ENCODE results near the gene FBXO21.

FBXO21 gene

GRCh38 chr12:117148642-117149041 is 41.6 kb downstream of the FBXO21 start:
- DNase-seq (ENCODE audit: low read depth), result no peak
- TF ChIP-seq CTCF (IDR thresholded peaks at IDR 0.05; ENCODE audit: low read length, missing control alignments), result no peak
- H3K4me3 ChIP-seq (replicated peaks; ENCODE audit: low read depth, low read length), result no peak overlapping the region

- DNase-seq (ENCODE audit: low read depth), result no peak
- no peak overlapping the region for H3K4me3 ChIP-seq (replicated peaks; ENCODE audit: low read depth, low read length)
- TF ChIP-seq CTCF (IDR thresholded peaks at IDR 0.05; ENCODE audit: low read length, missing control alignments), result no peak
Measured at GRCh38 chr12:117147639-117148038, 42.6 kb downstream of the FBXO21 start.

GRCh38 chr12:117145597-117146154 is 44.6 kb downstream of the FBXO21 start:
- no peak for TF ChIP-seq CTCF (IDR thresholded peaks at IDR 0.05; ENCODE audit: low read length, missing control alignments)
- no peak for DNase-seq (ENCODE audit: low read depth)
- no peak overlapping the region for H3K4me3 ChIP-seq (replicated peaks; ENCODE audit: low read depth, low read length)

GRCh38 chr12:117144599-117144998 is 45.7 kb downstream of the FBXO21 start:
- no peak overlapping the region for H3K4me3 ChIP-seq (replicated peaks; ENCODE audit: low read depth, low read length)
- TF ChIP-seq CTCF (IDR thresholded peaks at IDR 0.05; ENCODE audit: low read length, missing control alignments), result no peak
- DNase-seq (ENCODE audit: low read depth), result no peak

- TF ChIP-seq CTCF (IDR thresholded peaks at IDR 0.05; ENCODE audit: low read length, missing control alignments), result no peak
- no peak for DNase-seq (ENCODE audit: low read depth)
- no peak overlapping the region for H3K4me3 ChIP-seq (replicated peaks; ENCODE audit: low read depth, low read length)
Measured at GRCh38 chr12:117143008-117143532, 47.2 kb downstream of the FBXO21 start.

- no peak for DNase-seq (ENCODE audit: low read depth)
- TF ChIP-seq CTCF (IDR thresholded peaks at IDR 0.05; ENCODE audit: low read length, missing control alignments), result no peak
- no peak overlapping the region for H3K4me3 ChIP-seq (replicated peaks; ENCODE audit: low read depth, low read length)
Measured at GRCh38 chr12:117142094-117142493, 48.2 kb downstream of the FBXO21 start.
